Esophagus squamous epithelium (tissue), 4 donors: ENCODE results near the gene RPUSD3.

Source experiments
- POLR2A ChIP-seq, 4 donors: fragments of 450-650 bp; IDR thresholded peaks; one replicate each; pipeline ENCODE4 v1.6.1; 2017; ENCODE audit warnings: antibody characterized with exemption in 4 of 4, mild to moderate bottlenecking in 4 of 4, moderate library complexity in 3 of 4
- TF ChIP-seq, protein P1 (sequence below), 6 experiments: fragments of 450-650 bp in 4 of 6; fragments of 200-600 bp in 2 of 6; sonication (generic) in 2 of 6; IDR thresholded peaks; one replicate each; pipeline ENCODE4 v1.5.1; 2016 to 2019; ENCODE audit warnings: antibody characterized with exemption in 6 of 6, mild to moderate bottlenecking in 4 of 6, moderate library complexity in 4 of 6

DNA sequence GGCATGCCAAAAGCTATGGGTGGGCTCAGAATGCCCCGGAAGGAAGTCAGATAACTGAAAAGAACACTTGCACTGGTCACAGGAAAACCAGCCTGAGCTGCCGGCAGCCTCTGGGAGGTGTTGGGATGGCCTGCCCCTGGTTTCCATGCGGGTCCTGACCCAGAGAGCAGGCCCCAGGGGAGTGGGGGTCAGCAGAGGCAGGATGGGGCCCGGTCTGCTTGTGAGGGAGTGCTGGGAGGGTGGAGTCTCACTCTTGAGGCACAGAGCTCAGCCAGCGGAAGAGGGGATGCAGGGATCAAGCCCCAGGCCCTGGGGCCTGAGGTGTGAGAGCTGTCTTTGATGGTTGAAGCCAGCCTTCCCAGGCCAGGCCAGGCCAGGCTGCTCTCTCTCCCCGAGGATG lies 2.4 kb upstream of the RPUSD3 start:
- TF ChIP-seq, protein P1, sequence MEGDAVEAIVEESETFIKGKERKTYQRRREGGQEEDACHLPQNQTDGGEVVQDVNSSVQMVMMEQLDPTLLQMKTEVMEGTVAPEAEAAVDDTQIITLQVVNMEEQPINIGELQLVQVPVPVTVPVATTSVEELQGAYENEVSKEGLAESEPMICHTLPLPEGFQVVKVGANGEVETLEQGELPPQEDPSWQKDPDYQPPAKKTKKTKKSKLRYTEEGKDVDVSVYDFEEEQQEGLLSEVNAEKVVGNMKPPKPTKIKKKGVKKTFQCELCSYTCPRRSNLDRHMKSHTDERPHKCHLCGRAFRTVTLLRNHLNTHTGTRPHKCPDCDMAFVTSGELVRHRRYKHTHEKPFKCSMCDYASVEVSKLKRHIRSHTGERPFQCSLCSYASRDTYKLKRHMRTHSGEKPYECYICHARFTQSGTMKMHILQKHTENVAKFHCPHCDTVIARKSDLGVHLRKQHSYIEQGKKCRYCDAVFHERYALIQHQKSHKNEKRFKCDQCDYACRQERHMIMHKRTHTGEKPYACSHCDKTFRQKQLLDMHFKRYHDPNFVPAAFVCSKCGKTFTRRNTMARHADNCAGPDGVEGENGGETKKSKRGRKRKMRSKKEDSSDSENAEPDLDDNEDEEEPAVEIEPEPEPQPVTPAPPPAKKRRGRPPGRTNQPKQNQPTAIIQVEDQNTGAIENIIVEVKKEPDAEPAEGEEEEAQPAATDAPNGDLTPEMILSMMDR (IDR thresholded peaks at IDR 0.05), result no peak
- no peak for TF ChIP-seq POLR2A (IDR thresholded peaks at IDR 0.05)
